H1 (cell line): ENCODE data around the gene DCP1A. TPM values are rescaled to one million over a fixed set of nuclear protein-coding genes. Genes with fewer than 3 reads are reported as not detected.

Source experiments
- CTCF ChIA-PET: fragments of 300-600 bp; sonication (Branson Sonifier 250); formaldehyde crosslinking; loops from one replicate; lab custom pipeline; 2021; ENCODE audit not compliant: partially characterized antibody; lab: Charles Lee
- POLR2A ChIA-PET: fragments of 300-600 bp; sonication (Branson Sonifier 250); formaldehyde crosslinking; loops from one replicate; lab custom pipeline; 2021; ENCODE audit warnings: inconsistent platforms; ENCODE audit not compliant: partially characterized antibody; lab: Charles Lee
- DNase-seq, 2 experiments: peaks; one replicate each; pipeline versions ENCODE4 v3.0.0 to v3.0.0-alpha.2; 2010 to 2022; ENCODE audit warnings: low spot score in 2 of 2, low read depth in 1 of 2, mixed read lengths in 1 of 2
- FAIRE-seq: peaks from 2 replicates; lab custom pipeline; 2011; peaks lifted over from hg19 to GRCh38; lab: Jason Lieb, UNC
- H2AFZ ChIP-seq: 2 replicates; pipeline ENCODE4 v1.8.1; 2012; ENCODE audit warnings: low read length, inconsistent platforms
- H2AK5ac ChIP-seq: 2 replicates; pipeline ENCODE4 v1.6.1; 2013; ENCODE audit warnings: low read depth, low read length
- H2BK120ac ChIP-seq: replicated peaks from 2 replicates; pipeline ENCODE3; 2013; ENCODE audit warnings: low read depth, low read length, inconsistent platforms
- H2BK12ac ChIP-seq: 2 replicates; pipeline ENCODE4 v1.6.1; 2013; ENCODE audit warnings: low read depth, low read length
- H2BK15ac ChIP-seq: 2 replicates; pipeline ENCODE4 v1.6.1; 2013; ENCODE audit warnings: low read length
- H2BK20ac ChIP-seq: 2 replicates; pipeline ENCODE4 v1.6.1; 2013; ENCODE audit warnings: low read length
- H2BK5ac ChIP-seq: 2 replicates; pipeline ENCODE4 v1.6.1; 2013; ENCODE audit warnings: low read depth, low read length
- H3K14ac ChIP-seq: 2 replicates; pipeline ENCODE4 v1.6.1; 2013; ENCODE audit warnings: inconsistent platforms; ENCODE audit not compliant: insufficient read length
- H3K18ac ChIP-seq: 2 replicates; pipeline ENCODE4 v1.6.1; 2013; ENCODE audit warnings: low read length; ENCODE audit errors: extremely low read depth
- H3K23ac ChIP-seq: 2 replicates; pipeline ENCODE4 v1.6.1; 2013; ENCODE audit warnings: inconsistent platforms; ENCODE audit not compliant: insufficient read length
- H3K23me2 ChIP-seq: 2 replicates; pipeline ENCODE4 v1.6.1; 2013; ENCODE audit warnings: low read depth, low read length
- H3K27ac ChIP-seq: 2 replicates; pipeline ENCODE4 v1.6.1; 2011; ENCODE audit warnings: low read depth, low read length, inconsistent platforms
- H3K27me3 ChIP-seq, 4 experiments: replicated peaks in 1 of 4; 1 replicate in 1 of 4; 2 replicates in 3 of 4; pipeline versions ENCODE4 v1.6.1 to v1.8.1; 2011 to 2013; ENCODE audit warnings: low read length in 3 of 4, mild to moderate bottlenecking in 3 of 4, inconsistent platforms in 2 of 4, mixed read lengths in 2 of 4, moderate library complexity in 1 of 4; ENCODE audit not compliant: control insufficient read depth in 3 of 4, insufficient read depth in 3 of 4; ENCODE audit errors: extremely low read depth in 1 of 4
- H3K36me3 ChIP-seq, 4 experiments: 2 replicates each; pipeline versions ENCODE4 v1.6.1 to v1.8.1; 2011 to 2013; ENCODE audit warnings: mild to moderate bottlenecking in 4 of 4, low read length in 3 of 4, moderate library complexity in 2 of 4, control low read depth in 1 of 4, inconsistent platforms in 1 of 4; ENCODE audit not compliant: insufficient read depth in 4 of 4, control insufficient read depth in 2 of 4
- H3K4ac ChIP-seq: replicated peaks from 2 replicates; pipeline ENCODE3; 2013; ENCODE audit warnings: low read length, low read depth, mixed read lengths, inconsistent platforms; ENCODE audit not compliant: insufficient read length
- H3K4me1 ChIP-seq, 4 experiments: replicated peaks in 1 of 4; 1 replicate in 1 of 4; 2 replicates in 3 of 4; pipeline versions ENCODE4 v1.6.1 to v1.8.1; 2011 to 2013; ENCODE audit warnings: low read length in 3 of 4, inconsistent platforms in 2 of 4, mixed read lengths in 1 of 4; ENCODE audit not compliant: insufficient read depth in 4 of 4, control insufficient read depth in 3 of 4
- H3K4me2 ChIP-seq, 2 experiments: 2 replicates each; pipeline versions ENCODE4 v1.6.1 to v1.8.1; 2011 to 2013; ENCODE audit warnings: low read depth in 2 of 2, low read length in 2 of 2, control low read depth in 1 of 2, inconsistent platforms in 1 of 2, mild to moderate bottlenecking in 1 of 2; ENCODE audit not compliant: insufficient read depth in 1 of 2
- H3K4me3 ChIP-seq, 4 experiments: fragments of 200-600, 300-600 bp in 1 of 4; sonication (generic), shearing (Covaris generic), sonication (Bioruptor Twin) in 1 of 4; 2 replicates each; pipeline versions ENCODE4 v1.5.1 to v1.8.1; 2011 to 2016; ENCODE audit warnings: low read length in 4 of 4, low read depth in 3 of 4, control low read depth in 2 of 4, inconsistent platforms in 2 of 4, mild to moderate bottlenecking in 2 of 4, mixed read lengths in 1 of 4, moderate library complexity in 1 of 4; ENCODE audit not compliant: insufficient read depth in 2 of 4; ENCODE audit errors: extremely low read depth in 1 of 4
- H3K56ac ChIP-seq: replicated peaks from 2 replicates; pipeline ENCODE3; 2013; ENCODE audit warnings: low read depth, mild to moderate bottlenecking, mixed read lengths, low read length, inconsistent platforms; ENCODE audit not compliant: insufficient read length
- H3K79me1 ChIP-seq: 2 replicates; pipeline ENCODE4 v1.6.1; 2013; ENCODE audit warnings: low read depth, low read length, control low read depth
- H3K79me2 ChIP-seq, 2 experiments: 2 replicates each; pipeline versions ENCODE4 v1.6.1 to v1.8.1; 2012 to 2013; ENCODE audit warnings: low read length in 2 of 2, mild to moderate bottlenecking in 2 of 2, inconsistent platforms in 1 of 2; ENCODE audit not compliant: insufficient read depth in 2 of 2, control insufficient read depth in 1 of 2
- H3K9ac ChIP-seq, 4 experiments: replicated peaks in 1 of 4; 1 replicate in 1 of 4; 2 replicates in 3 of 4; pipeline versions ENCODE4 v1.6.1 to v1.8.1; 2011 to 2013; ENCODE audit warnings: low read depth in 3 of 4, low read length in 3 of 4, control low read depth in 2 of 4, mild to moderate bottlenecking in 2 of 4, moderate library complexity in 2 of 4, inconsistent platforms in 1 of 4; ENCODE audit errors: extremely low read depth in 1 of 4
- H3K9me3 ChIP-seq, 2 experiments: 2 replicates each; pipeline versions ENCODE4 v1.6.1 to v1.8.1; 2012 to 2013; ENCODE audit warnings: mild to moderate bottlenecking in 2 of 2, moderate library complexity in 2 of 2, control low read depth in 1 of 2, inconsistent platforms in 1 of 2, low read depth in 1 of 2, low read length in 1 of 2, mixed read lengths in 1 of 2; ENCODE audit not compliant: insufficient read depth in 2 of 2
- H4K20me1 ChIP-seq, 2 experiments: replicated peaks in 1 of 2; 2 replicates each; pipeline versions ENCODE3 to v1.8.1; 2011 to 2013; ENCODE audit warnings: inconsistent platforms in 2 of 2, low read length in 2 of 2, mild to moderate bottlenecking in 1 of 2; ENCODE audit not compliant: insufficient read depth in 2 of 2, control insufficient read depth in 1 of 2
- H4K5ac ChIP-seq: 2 replicates; pipeline ENCODE4 v1.6.1; 2013; ENCODE audit warnings: low read length, low read depth, mixed read lengths, inconsistent platforms; ENCODE audit not compliant: insufficient read length
- H4K8ac ChIP-seq: 2 replicates; pipeline ENCODE4 v1.8.0; 2013; ENCODE audit warnings: mild to moderate bottlenecking, moderate library complexity, low read length, inconsistent platforms; ENCODE audit not compliant: insufficient read depth; ENCODE audit errors: extremely low read depth
- H4K91ac ChIP-seq: replicated peaks from 2 replicates; pipeline ENCODE3; 2013; ENCODE audit warnings: low read length, mixed read lengths, inconsistent platforms; ENCODE audit not compliant: insufficient read length
- CHD1 ChIP-seq: IDR thresholded peaks from 2 replicates; pipeline ENCODE4 v1.6.1; 2012; ENCODE audit warnings: low read depth, low read length, improper control_type of control experiment
- CREB1 ChIP-seq: IDR thresholded peaks from 2 replicates; pipeline ENCODE4 v1.6.1; 2012; ENCODE audit warnings: inconsistent platforms
- CTBP2 ChIP-seq: IDR thresholded peaks from 2 replicates; pipeline ENCODE4 v1.7.0; 2011; ENCODE audit warnings: borderline replicate concordance, mild to moderate bottlenecking, moderate library complexity, mixed read lengths, low read length; ENCODE audit not compliant: insufficient read depth, insufficient read length
- GABPA ChIP-seq: IDR thresholded peaks from 2 replicates; pipeline ENCODE4 v1.6.1; 2011; ENCODE audit warnings: mild to moderate bottlenecking, low read length, moderate library complexity, borderline replicate concordance; ENCODE audit not compliant: insufficient read depth
- HDAC2 ChIP-seq, 2 experiments: fragments of 300-600 bp in 1 of 2; sonication (generic) in 1 of 2; IDR thresholded peaks; 2 replicates each; pipeline ENCODE4 v1.6.1; 2011 to 2012; ENCODE audit warnings: low read depth in 2 of 2, low read length in 2 of 2, mild to moderate bottlenecking in 2 of 2, moderate library complexity in 2 of 2, borderline replicate concordance in 1 of 2, inconsistent platforms in 1 of 2
- KDM4A ChIP-seq: IDR thresholded peaks from one replicate; pipeline ENCODE4 v1.7.1; 2012; ENCODE audit warnings: low read depth, mild to moderate bottlenecking, moderate library complexity, low read length, inconsistent platforms; ENCODE audit not compliant: severe bottlenecking
- MAFK ChIP-seq: IDR thresholded peaks from 2 replicates; pipeline ENCODE4 v1.6.1; 2012; ENCODE audit warnings: low read depth, mild to moderate bottlenecking, improper control_type of control experiment, low read length
- RBBP5 ChIP-seq: IDR thresholded peaks from 2 replicates; pipeline ENCODE4 v1.7.1; 2012; ENCODE audit warnings: low read depth, mild to moderate bottlenecking, inconsistent platforms, low read length, moderate library complexity, borderline replicate concordance
- SP1 ChIP-seq: IDR thresholded peaks from 2 replicates; pipeline ENCODE4 v1.6.1; 2011; ENCODE audit warnings: low read depth, low read length
- SP2 ChIP-seq: IDR thresholded peaks from 2 replicates; pipeline ENCODE4 v1.6.1; 2012; ENCODE audit warnings: mild to moderate bottlenecking, low read length, inconsistent platforms
- SP4 ChIP-seq: IDR thresholded peaks from 2 replicates; pipeline ENCODE4 v1.6.1; 2012; ENCODE audit warnings: low read length, inconsistent platforms
- SRF ChIP-seq: IDR thresholded peaks from 2 replicates; pipeline ENCODE4 v1.6.1; 2011; ENCODE audit warnings: mild to moderate bottlenecking, low read depth, low read length, moderate library complexity
- SUZ12 ChIP-seq: fragments of 200-600 bp; sonication (generic); IDR thresholded peaks from 2 replicates; pipeline ENCODE4 v1.6.1; 2012; ENCODE audit warnings: mild to moderate bottlenecking, inconsistent platforms, low read length, moderate library complexity, mixed read lengths
- WGBS, 2 experiments: shearing (Covaris generic) in 1 of 2; methylation state at CpG; one replicate each; pipeline versions ENCODE4 v1.1.6 to v1.1.7; 2013 to 2015; ENCODE audit warnings: low lambda C conversion rate in 2 of 2, mixed read lengths in 2 of 2, inconsistent platforms in 1 of 2, low coverage in 1 of 2, missing lambda C conversion rate in 1 of 2; ENCODE audit not compliant: insufficient replicate concordance in 2 of 2, insufficient coverage in 1 of 2, insufficient read length in 1 of 2; ENCODE audit errors: extremely low coverage in 1 of 2, missing lambda C conversion rate in 1 of 2; 5-methylcytosine and 5-hydroxymethylcytosine counted together
- polyA plus RNA-seq, 7 experiments: library from polyadenylated mRNA; depleted of rRNA in 3 of 7; stranded (reverse) in 5 of 7; unstranded in 2 of 7; fragments of >200 nt in 5 of 7; fragments of 200-250 nt in 2 of 7; gene quantifications; 1 replicate in 5 of 7; 2 replicates in 1 of 7; 4 replicates in 1 of 7; pipeline versions ENCODE4 v1.2.1 to v1.2.3, GENCODE V29; 2011 to 2013; ENCODE audit warnings: missing spikeins in 2 of 7, mixed read lengths in 2 of 7
- total RNA-seq: library from RNA; stranded (reverse); fragmentation: NEBNext Ultra II Directional; extraction: Animal tissue kit (Norgen Biotek cat#: 25700); gene quantifications from 2 replicates; pipeline ENCODE4 v1.2.1, GENCODE V29; 2021

DCP1A gene
- total and polyA plus RNA-seq, 2 of the 8 experiments (the other 6 are each of a cell fraction or from before 2014, with no cell fraction given) = 13.2 to 15.9 TPM

GRCh38 chr3:53380306-53380705, 33.0 kb upstream of the DCP1A start:
- CTCF ChIA-PET = interaction anchor here (1.1 to 7.2 kb wide), 4 partner anchors 11 to 329 kb away, joined by 3 to 68 read pairs (median 4); partner anchors contain the start of gene CACNA1D
- no peaks in the 10 kb centered on the region for H3K27me3 ChIP-seq
- no peak overlapping the region for H2BK15ac ChIP-seq
- no peak overlapping the region for H2BK5ac ChIP-seq
- TF ChIP-seq RBBP5 (no peak), CTBP2 (no peak), HDAC2 (IDR thresholded peaks at IDR 0.05; ENCODE audit: borderline replicate concordance in 1 of 2, low read depth in 2 of 2, low read length in 2 of 2) (no peak), SP1 (no peak), SUZ12 (no peak), CHD1 (no peak), SP2 (no peak), KDM4A (no peak), GABPA (no peak), MAFK (no peak), SRF (no peak), CREB1 (no peak), SP4 (no peak)
- TF ChIP-seq, all 59 proteins: peak for 0
- 0 out of 2 replicates have a peak overlapping the region, but pooled peaks have one; percentile 4 for H2AFZ ChIP-seq
- H3K27ac ChIP-seq = no peak overlapping the region
- no peak overlapping the region for H2BK120ac ChIP-seq
- H3K23ac ChIP-seq = no peak overlapping the region
- H2BK12ac ChIP-seq = no peak overlapping the region
- no peaks in the 10 kb centered on the region for H3K79me2 ChIP-seq
- H2BK20ac ChIP-seq = no peak overlapping the region
- H3K4me2 ChIP-seq = no peak overlapping the region
- H3K14ac ChIP-seq = no peak overlapping the region
- no peaks in the 10 kb centered on the region for H3K9me3 ChIP-seq
- FAIRE-seq (no peak), DNase-seq (no peak)
- no peak overlapping the region for H4K8ac ChIP-seq
- H3K56ac ChIP-seq = no peak overlapping the region
- no peaks in the 10 kb centered on the region for H3K23me2 ChIP-seq
- H3K9ac ChIP-seq = no peak overlapping the region
- no peak overlapping the region for H3K4ac ChIP-seq
- no peaks in the 10 kb centered on the region for H4K20me1 ChIP-seq
- H3K4me3 ChIP-seq = no peak overlapping the region
- H2AK5ac ChIP-seq = no peak overlapping the region
- H4K5ac ChIP-seq = no peak overlapping the region
- no peaks in the 10 kb centered on the region for H3K79me1 ChIP-seq
- POLR2A ChIA-PET = no interaction called here
- H3K36me3 ChIP-seq = no peaks in the 10 kb centered on the region
- WGBS, 2 experiments = 89% methylated on average over 1 of the region's 1 CpG; no CpG with 5 or more reads in 1 of the 2 experiments
- no peaks in the 10 kb centered on the region for H3K4me1 ChIP-seq
- H3K18ac ChIP-seq = no peak overlapping the region
- H4K91ac ChIP-seq = no peak overlapping the region
